Loucy (cell line): ENCODE data around the gene OAS1.

Experiments
- H2AFZ ChIP-seq: fragments of 200-600 bp; sonication (generic); 2 replicates; pipeline ENCODE4 v1.6.0; 2016; ENCODE audit warnings: antibody characterized with exemption, mild to moderate bottlenecking, low read length, moderate library complexity
- H3F3A ChIP-seq: fragments of 200-600 bp; 2 replicates; pipeline ENCODE4 v1.6.0; 2016; ENCODE audit warnings: antibody characterized with exemption, low read depth, mild to moderate bottlenecking
- H3K27me3 ChIP-seq: fragments of 200-600 bp; sonication (generic); 2 replicates; pipeline ENCODE4 v1.6.1; 2014; ENCODE audit warnings: low read length, mild to moderate bottlenecking; ENCODE audit not compliant: insufficient read depth, poor library complexity, severe bottlenecking
- H3K36me3 ChIP-seq: fragments of 200-600 bp; sonication (generic); 2 replicates; pipeline ENCODE4 v1.6.1; 2016; ENCODE audit warnings: low read length; ENCODE audit not compliant: insufficient read depth
- H3K4me1 ChIP-seq: fragments of 200-600 bp; sonication (generic); 2 replicates; pipeline ENCODE4 v1.5.1; 2014; ENCODE audit warnings: low read length, mild to moderate bottlenecking; ENCODE audit not compliant: insufficient read depth, poor library complexity, severe bottlenecking
- H3K4me2 ChIP-seq: fragments of 200-600 bp; sonication (generic); 2 replicates; pipeline ENCODE4 v1.6.0; 2014; ENCODE audit warnings: antibody characterized with exemption, low read length, low read depth, mild to moderate bottlenecking; ENCODE audit not compliant: poor library complexity, severe bottlenecking
- H3K4me3 ChIP-seq: fragments of 200-600 bp; sonication (generic); 2 replicates; pipeline ENCODE4 v1.5.1; 2014; ENCODE audit warnings: low read length, mild to moderate bottlenecking, mixed read lengths; ENCODE audit not compliant: poor library complexity, severe bottlenecking
- H3K79me2 ChIP-seq: fragments of 200-600 bp; sonication (generic); 2 replicates; pipeline ENCODE4 v1.6.1; 2014; ENCODE audit warnings: low read length; ENCODE audit not compliant: insufficient read depth
- H3K9ac ChIP-seq: fragments of 200-600 bp; sonication (generic); 2 replicates; pipeline ENCODE4 v1.6.0; 2014; ENCODE audit warnings: mild to moderate bottlenecking, low read depth, low read length, moderate library complexity; ENCODE audit not compliant: poor library complexity, severe bottlenecking
- H3K9me2 ChIP-seq: fragments of 200-600 bp; sonication (generic); replicated peaks from 2 replicates; pipeline ENCODE4 v1.6.1; 2016; ENCODE audit warnings: low read depth, low read length, mixed read lengths
- H3K9me3 ChIP-seq: fragments of 200-600 bp; sonication (generic); 2 replicates; pipeline ENCODE4 v1.6.1; 2014; ENCODE audit warnings: mild to moderate bottlenecking, antibody characterized with exemption, low read length, low read depth; ENCODE audit not compliant: insufficient read depth
- H4K20me1 ChIP-seq: fragments of 200-600 bp; sonication (generic); 2 replicates; pipeline ENCODE4 v1.6.0; 2014; ENCODE audit warnings: antibody characterized with exemption, low read length, mild to moderate bottlenecking; ENCODE audit not compliant: insufficient read depth, poor library complexity, severe bottlenecking
- EZH2phosphoT487 ChIP-seq: fragments of 200-600 bp; IDR thresholded peaks from 2 replicates; pipeline ENCODE4 v1.6.1; 2018; ENCODE audit warnings: antibody characterized with exemption, mild to moderate bottlenecking, moderate library complexity, borderline replicate concordance
- TF ChIP-seq, protein P1 (sequence below): fragments of 200-600 bp; sonication (generic); conservative IDR thresholded peaks from 2 replicates; pipeline ENCODE4 v1.5.1; 2014; ENCODE audit warnings: mild to moderate bottlenecking, antibody characterized with exemption, low read length

Gene OAS1

DNA sequence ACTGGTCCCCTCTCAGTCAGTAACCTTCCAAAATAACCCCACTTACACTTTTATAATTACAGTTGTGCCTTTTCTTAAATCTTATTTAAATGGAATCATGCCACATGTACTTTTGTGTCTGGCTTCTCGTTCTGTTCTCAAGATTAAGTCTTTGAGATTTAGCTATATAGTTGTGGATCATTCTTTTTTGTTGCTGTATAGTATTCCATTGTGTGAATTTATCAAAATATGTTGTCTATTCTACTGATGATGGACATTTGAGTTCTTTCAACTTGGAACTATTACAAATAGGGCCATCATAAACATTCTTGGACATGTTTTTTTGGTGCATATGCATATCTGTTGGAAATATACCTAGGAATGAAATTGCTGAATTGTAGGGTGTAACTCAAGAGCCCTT is 40.6 kb downstream of the OAS1 start:
- no peak overlapping the region for H3K4me2 ChIP-seq
- H3K79me2 ChIP-seq, result no peaks in the 10 kb centered on the region
- no peaks in the 10 kb centered on the region for H3K4me1 ChIP-seq
- H2AFZ ChIP-seq, result no peak overlapping the region
- no peaks in the 10 kb centered on the region for H3K9me2 ChIP-seq
- no peaks in the 10 kb centered on the region for H3F3A ChIP-seq
- no peak overlapping the region for H3K9ac ChIP-seq
- no peaks in the 10 kb centered on the region for H3K27me3 ChIP-seq
- H3K4me3 ChIP-seq, result no peak overlapping the region
- no peaks in the 10 kb centered on the region for H3K9me3 ChIP-seq
- TF ChIP-seq, protein P1, sequence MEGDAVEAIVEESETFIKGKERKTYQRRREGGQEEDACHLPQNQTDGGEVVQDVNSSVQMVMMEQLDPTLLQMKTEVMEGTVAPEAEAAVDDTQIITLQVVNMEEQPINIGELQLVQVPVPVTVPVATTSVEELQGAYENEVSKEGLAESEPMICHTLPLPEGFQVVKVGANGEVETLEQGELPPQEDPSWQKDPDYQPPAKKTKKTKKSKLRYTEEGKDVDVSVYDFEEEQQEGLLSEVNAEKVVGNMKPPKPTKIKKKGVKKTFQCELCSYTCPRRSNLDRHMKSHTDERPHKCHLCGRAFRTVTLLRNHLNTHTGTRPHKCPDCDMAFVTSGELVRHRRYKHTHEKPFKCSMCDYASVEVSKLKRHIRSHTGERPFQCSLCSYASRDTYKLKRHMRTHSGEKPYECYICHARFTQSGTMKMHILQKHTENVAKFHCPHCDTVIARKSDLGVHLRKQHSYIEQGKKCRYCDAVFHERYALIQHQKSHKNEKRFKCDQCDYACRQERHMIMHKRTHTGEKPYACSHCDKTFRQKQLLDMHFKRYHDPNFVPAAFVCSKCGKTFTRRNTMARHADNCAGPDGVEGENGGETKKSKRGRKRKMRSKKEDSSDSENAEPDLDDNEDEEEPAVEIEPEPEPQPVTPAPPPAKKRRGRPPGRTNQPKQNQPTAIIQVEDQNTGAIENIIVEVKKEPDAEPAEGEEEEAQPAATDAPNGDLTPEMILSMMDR, result no peak
- no peak for TF ChIP-seq EZH2phosphoT487
- H3K36me3 ChIP-seq, result peaks cover 17% of the 10 kb centered on the region; the same call in 1 of the 2 replicates
- H4K20me1 ChIP-seq, result no peaks in the 10 kb centered on the region

DNA sequence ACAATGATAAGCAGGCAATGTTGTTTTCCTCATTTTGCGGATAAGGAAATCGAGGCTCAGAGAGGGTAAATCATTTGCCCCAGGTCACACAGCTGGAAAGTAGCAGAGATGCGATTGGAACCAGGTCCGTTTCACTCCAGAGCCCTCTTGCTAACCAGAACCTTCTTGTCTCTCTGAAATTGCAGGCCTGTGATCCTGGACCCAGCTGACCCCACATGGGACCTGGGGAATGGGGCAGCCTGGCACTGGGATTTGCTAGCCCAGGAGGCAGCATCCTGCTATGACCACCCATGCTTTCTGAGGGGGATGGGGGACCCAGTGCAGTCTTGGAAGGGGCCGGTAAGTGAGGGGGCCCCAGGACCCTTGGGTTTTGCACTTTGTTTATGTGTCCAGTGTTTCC is 41.0 kb downstream of the OAS1 start:
- Histone ChIP-seq H3F3A (no peaks in the 10 kb centered on the region), H3K9me3 (no peaks in the 10 kb centered on the region), H4K20me1 (no peaks in the 10 kb centered on the region), H3K4me1 (no peaks in the 10 kb centered on the region), H3K36me3 (peaks cover 17% of the 10 kb centered on the region; the same call in 1 of the 2 replicates), H3K4me3 (no peak overlapping the region), H3K79me2 (no peaks in the 10 kb centered on the region), H2AFZ (no peak overlapping the region), H3K27me3 (no peaks in the 10 kb centered on the region), H3K9ac (no peak overlapping the region), H3K9me2 (no peaks in the 10 kb centered on the region), H3K4me2 (no peak overlapping the region)
- TF ChIP-seq EZH2phosphoT487, result no peak
- TF ChIP-seq, protein P1, result no peak

DNA sequence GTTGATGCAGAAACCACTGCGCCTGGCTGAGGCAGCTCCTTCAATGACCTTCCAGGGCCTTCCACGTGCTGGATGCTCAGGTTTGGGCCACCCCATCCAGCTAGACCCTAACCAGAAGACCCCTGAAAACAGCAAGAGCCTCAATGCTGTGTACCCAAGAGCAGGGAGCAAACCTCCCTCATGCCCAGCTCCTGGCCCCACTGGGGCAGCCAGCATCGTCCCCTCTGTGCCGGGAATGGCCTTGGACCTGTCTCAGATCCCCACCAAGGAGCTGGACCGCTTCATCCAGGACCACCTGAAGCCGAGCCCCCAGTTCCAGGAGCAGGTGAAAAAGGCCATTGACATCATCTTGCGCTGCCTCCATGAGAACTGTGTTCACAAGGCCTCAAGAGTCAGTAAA is 42.0 kb downstream of the OAS1 start:
- TF ChIP-seq EZH2phosphoT487, result no peak
- TF ChIP-seq, protein P1, result no peak
- Histone ChIP-seq H3F3A (no peaks in the 10 kb centered on the region), H3K9ac (no peak overlapping the region), H4K20me1 (no peaks in the 10 kb centered on the region), H3K4me1 (no peaks in the 10 kb centered on the region), H3K9me3 (no peaks in the 10 kb centered on the region), H3K9me2 (no peaks in the 10 kb centered on the region), H3K4me2 (no peak overlapping the region), H3K27me3 (no peaks in the 10 kb centered on the region), H2AFZ (no peak overlapping the region), H3K4me3 (no peak overlapping the region), H3K79me2 (no peaks in the 10 kb centered on the region), H3K36me3 (peaks cover 17% of the 10 kb centered on the region; the same call in 1 of the 2 replicates)
